Neutrophil (primary cell): Measurements from ENCODE around the gene TAS1R1.

ENCODE experiments used
- H3K27ac ChIP-seq: fragments of 200-600 bp; sonication (generic); 2 replicates; pipeline ENCODE4 v1.5.1; 2016; ENCODE audit warnings: mild to moderate bottlenecking, moderate library complexity
- H3K27me3 ChIP-seq: fragments of 200-600 bp; sonication (generic); 2 replicates; pipeline ENCODE4 v1.6.0; 2016; ENCODE audit warnings: mild to moderate bottlenecking
- H3K36me3 ChIP-seq: fragments of 200-600 bp; sonication (generic); 2 replicates; pipeline ENCODE4 v1.5.1; 2017
- H3K4me1 ChIP-seq, 2 experiments: fragments of 200-600 bp in 1 of 2; sonication (generic) in 1 of 2; 1 replicate in 1 of 2; 2 replicates in 1 of 2; pipeline versions ENCODE4 v1.5.1 to v1.6.1; 2013 to 2016; ENCODE audit warnings: low read depth in 1 of 2, low read length in 1 of 2, mild to moderate bottlenecking in 1 of 2, moderate library complexity in 1 of 2; ENCODE audit not compliant: control insufficient read depth in 1 of 2, insufficient read depth in 1 of 2
- H3K4me3 ChIP-seq, 2 experiments: fragments of 200-600 bp in 1 of 2; sonication (generic) in 1 of 2; 1 replicate in 1 of 2; 2 replicates in 1 of 2; pipeline ENCODE4 v1.5.1; 2013 to 2016; ENCODE audit warnings: low read depth in 1 of 2, low read length in 1 of 2, mild to moderate bottlenecking in 1 of 2, moderate library complexity in 1 of 2
- H3K9me3 ChIP-seq: fragments of 200-600 bp; sonication (generic); 2 replicates; pipeline ENCODE4 v1.5.1; 2016
- CTCF ChIP-seq: fragments of 200-600 bp; sonication (generic); IDR thresholded peaks from 2 replicates; pipeline ENCODE4 v1.5.1; 2016; ENCODE audit warnings: antibody characterized with exemption

TAS1R1 gene

DNA sequence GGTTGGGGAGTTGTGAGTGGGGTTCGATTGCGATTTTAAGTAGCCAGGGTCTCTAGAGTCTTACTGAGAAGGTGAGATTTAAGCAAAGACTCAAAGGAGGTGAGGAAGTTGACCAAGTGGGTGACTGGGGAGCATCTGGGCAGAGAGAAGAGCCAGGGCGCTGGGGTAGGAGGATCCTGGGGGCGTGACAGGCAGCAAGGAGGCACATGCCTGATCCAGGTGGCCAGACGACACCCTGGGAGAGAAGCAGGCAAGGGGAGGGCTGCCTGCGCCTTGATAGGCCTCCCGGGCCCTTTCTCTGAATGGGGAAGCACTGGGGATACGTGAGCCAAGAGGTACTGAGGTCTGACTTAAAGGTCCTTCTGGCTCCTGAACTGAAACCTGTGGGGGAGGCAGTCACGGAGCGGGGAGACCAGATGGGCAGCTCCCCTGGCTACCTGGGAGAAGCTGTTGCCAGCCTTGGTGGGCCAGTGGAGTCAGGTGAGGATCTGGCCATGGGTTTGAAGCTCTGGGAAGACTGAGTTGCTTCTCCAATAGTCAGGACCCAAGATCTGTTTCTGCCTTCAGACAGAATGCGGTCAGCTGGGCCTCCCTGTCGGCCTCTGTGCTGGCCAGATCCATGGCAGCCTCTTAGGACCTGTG is 30.1 kb downstream of the TAS1R1 start:
- no peak for TF ChIP-seq CTCF

DNA sequence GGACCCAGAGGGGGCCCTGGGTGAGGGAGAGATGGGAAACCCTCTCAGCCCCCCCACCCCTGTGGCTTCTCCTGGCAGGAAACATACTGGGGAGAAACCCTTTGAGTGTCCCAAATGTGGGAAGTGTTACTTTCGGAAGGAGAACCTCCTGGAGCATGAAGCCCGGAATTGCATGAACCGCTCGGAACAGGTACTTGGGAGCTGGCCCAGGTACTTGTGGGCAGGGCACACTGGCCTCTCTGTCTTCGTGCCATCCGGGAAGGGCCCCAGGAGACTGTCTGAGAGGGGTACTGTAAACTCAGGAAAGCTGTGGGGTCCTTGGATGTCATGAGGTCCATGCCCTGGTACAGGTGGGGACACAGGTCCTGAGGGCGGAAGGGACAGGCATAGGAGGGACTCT is 30.7 kb downstream of the TAS1R1 start:
- TF ChIP-seq CTCF, result no peak
- Histone ChIP-seq H3K4me3 (no peak overlapping the region), H3K27ac (peak overlapping the region; percentile 44), H3K27me3 (no peaks in the 10 kb centered on the region), H3K9me3 (no peaks in the 10 kb centered on the region), H3K36me3 (peaks cover 69% of the 10 kb centered on the region), H3K4me1 (peaks cover 32 to 38% of the 10 kb centered on the region in 2 experiments)

More for the DNA sequence above, 30.1 kb downstream of the TAS1R1 start:
- peaks cover 35 to 41% of the 10 kb centered on the region in 2 experiments for H3K4me1 ChIP-seq
- peaks cover 62% of the 10 kb centered on the region for H3K36me3 ChIP-seq
- no peak overlapping the region for H3K4me3 ChIP-seq
- peak overlapping the region; percentile 44 for H3K27ac ChIP-seq
- no peaks in the 10 kb centered on the region for H3K27me3 ChIP-seq
- H3K9me3 ChIP-seq, result no peaks in the 10 kb centered on the region

DNA sequence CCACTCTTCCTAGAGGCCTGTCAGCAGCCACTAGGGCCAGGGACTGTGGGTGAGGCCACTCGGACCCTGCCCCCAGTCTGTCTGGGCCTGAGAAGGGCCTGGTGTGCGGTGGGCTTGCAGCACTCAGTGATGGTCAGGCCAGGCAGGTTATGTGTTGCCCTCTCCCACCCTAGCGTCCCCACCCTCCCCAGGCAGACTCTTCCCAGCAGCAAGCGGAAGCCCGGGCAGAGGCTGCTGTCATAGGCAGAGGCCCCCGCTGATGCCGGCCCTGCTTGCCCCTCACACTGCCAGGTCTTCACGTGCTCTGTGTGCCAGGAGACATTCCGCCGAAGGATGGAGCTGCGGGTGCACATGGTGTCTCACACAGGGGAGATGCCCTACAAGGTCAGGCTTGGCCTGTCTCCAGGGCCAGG is 31.3 kb downstream of the TAS1R1 start:
- peaks cover 74% of the 10 kb centered on the region for H3K36me3 ChIP-seq
- H3K9me3 ChIP-seq, result no peaks in the 10 kb centered on the region
- peaks cover 32 to 38% of the 10 kb centered on the region in 2 experiments for H3K4me1 ChIP-seq
- no peaks in the 10 kb centered on the region for H3K27me3 ChIP-seq
- no peak for TF ChIP-seq CTCF
- H3K4me3 ChIP-seq, result no peak overlapping the region
- H3K27ac ChIP-seq, result no peak overlapping the region

GRCh38 chr1:6587261-6588005 is 32.3 kb downstream of the TAS1R1 start:
- Histone ChIP-seq H3K36me3 (peaks cover 84% of the 10 kb centered on the region), H3K27ac (peak overlapping the region; percentile 18), H3K4me1 (peaks cover 32 to 38% of the 10 kb centered on the region in 2 experiments), H3K4me3 (no peak overlapping the region), H3K27me3 (no peaks in the 10 kb centered on the region), H3K9me3 (no peaks in the 10 kb centered on the region)
- no peak for TF ChIP-seq CTCF

DNA sequence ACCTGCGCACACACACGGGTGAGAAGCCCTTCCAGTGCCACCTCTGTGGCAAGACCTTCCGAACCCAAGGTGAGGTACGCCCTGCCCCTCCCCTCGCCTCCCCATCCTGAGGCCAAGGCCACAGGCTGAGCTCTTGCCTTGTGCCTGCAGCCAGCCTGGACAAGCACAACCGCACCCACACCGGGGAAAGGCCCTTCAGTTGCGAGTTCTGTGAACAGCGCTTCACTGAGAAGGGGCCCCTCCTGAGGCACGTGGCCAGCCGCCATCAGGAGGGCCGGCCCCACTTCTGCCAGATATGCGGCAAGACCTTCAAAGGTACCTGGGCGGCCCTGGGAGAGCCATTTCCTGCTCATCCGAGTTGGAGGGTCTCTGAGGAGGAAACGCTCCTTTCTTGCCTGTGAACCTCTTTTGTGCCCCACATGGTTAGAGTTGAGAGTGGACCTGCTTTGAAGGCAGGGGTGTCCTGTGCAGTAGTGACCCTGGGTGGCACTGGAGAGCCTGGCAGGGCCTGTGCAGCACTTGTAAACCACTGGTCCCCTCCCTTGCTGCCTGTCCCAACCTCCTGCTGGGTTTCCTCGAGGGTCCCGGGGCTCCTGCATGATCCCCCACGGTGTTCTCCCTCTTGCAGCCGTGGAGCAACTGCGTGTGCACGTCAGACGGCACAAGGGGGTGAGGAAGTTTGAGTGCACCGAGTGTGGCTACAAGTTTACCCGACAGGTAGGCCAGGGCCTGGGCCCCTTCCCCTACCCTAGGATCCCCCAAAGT is 33.2 kb downstream of the TAS1R1 start:
- Histone ChIP-seq H3K4me3 (no peak overlapping the region), H3K4me1 (peaks cover 28 to 33% of the 10 kb centered on the region in 2 experiments), H3K27ac (peak overlapping the region; percentile 18), H3K9me3 (no peaks in the 10 kb centered on the region), H3K36me3 (peaks cover 93% of the 10 kb centered on the region), H3K27me3 (no peaks in the 10 kb centered on the region)
- no peak for TF ChIP-seq CTCF
